ENCODE data around the gene TMEM132D. TPM values are rescaled to one million over a fixed set of nuclear protein-coding genes. Genes with fewer than 3 reads are reported as not detected.
A peak's percentile ranks its signal among the peaks of the same experiment; 100 is the strongest.

The TMEM132D gene
- polyA plus RNA-seq, 1 donor: 1.2 TPM

- DNase-seq: no peak
Observed at GRCh38 chr12:129873111-129873832, 30.6 kb downstream of the TMEM132D start.

- DNase-seq: no peak
Observed at GRCh38 chr12:129871991-129872972, 31.5 kb downstream of the TMEM132D start.

- DNase-seq: no peak
Observed at GRCh38 chr12:129870796-129871195, 33.0 kb downstream of the TMEM132D start.

GRCh38 chr12:129870136-129870535, 33.7 kb downstream of the TMEM132D start:
- DNase-seq: no peak

- DNase-seq: no peak
Observed at GRCh38 chr12:129868575-129868974, 35.2 kb downstream of the TMEM132D start.

GRCh38 chr12:129863938-129864337, 39.9 kb downstream of the TMEM132D start:
- no peak for DNase-seq

GRCh38 chr12:129862561-129863175, 41.2 kb downstream of the TMEM132D start:
- DNase-seq: no peak

- DNase-seq: no peak
Observed at GRCh38 chr12:129861951-129862350, 41.9 kb downstream of the TMEM132D start.

GRCh38 chr12:129854591-129854990, 49.2 kb downstream of the TMEM132D start:
- peak; percentile 23 for DNase-seq

- no peak for DNase-seq
Observed at GRCh38 chr12:129851296-129851695, 52.5 kb downstream of the TMEM132D start.

GRCh38 chr12:129848876-129849275, 54.9 kb downstream of the TMEM132D start:
- DNase-seq: no peak

GRCh38 chr12:129847063-129847462, 56.8 kb downstream of the TMEM132D start:
- DNase-seq: no peak

GRCh38 chr12:129844662-129845220, 59.1 kb downstream of the TMEM132D start:
- DNase-seq: peak; percentile 8

- DNase-seq: no peak
Observed at GRCh38 chr12:129841251-129841650, 62.6 kb downstream of the TMEM132D start.

GRCh38 chr12:129840145-129840884, 63.5 kb downstream of the TMEM132D start:
- no peak for DNase-seq

- no peak for DNase-seq
Observed at GRCh38 chr12:129839679-129840078, 64.1 kb downstream of the TMEM132D start.

- no peak for DNase-seq
Observed at GRCh38 chr12:129831294-129831693, 72.5 kb downstream of the TMEM132D start.

GRCh38 chr12:129830796-129831195, 73.0 kb downstream of the TMEM132D start:
- no peak for DNase-seq

GRCh38 chr12:129827866-129828384, 75.9 kb downstream of the TMEM132D start:
- no peak for DNase-seq

GRCh38 chr12:129827102-129827865, 76.5 kb downstream of the TMEM132D start:
- DNase-seq: no peak

- DNase-seq: no peak
Observed at GRCh38 chr12:129826273-129826672, 77.6 kb downstream of the TMEM132D start.
